Measurements from ENCODE around the gene TIGD2.
"Not testable (repeated sequence)": the region's sequence is repeated elsewhere in the genome, so short reads cannot be mapped to it uniquely, and the experiment has no call there.

The TIGD2 gene

GRCh38 chr4:89142691-89143669, 31.6 kb downstream of the TIGD2 start:
- no peaks in the 10 kb centered on the region for H3K9me3 ChIP-seq (ENCODE audit: severe bottlenecking)
- no peaks in the 10 kb centered on the region for H3K27me3 ChIP-seq (ENCODE audit: insufficient read depth, poor library complexity, severe bottlenecking)
- H3K4me1 ChIP-seq (ENCODE audit: insufficient read depth, poor library complexity, severe bottlenecking): no peaks in the 10 kb centered on the region
- no peak for TF ChIP-seq CTCF (IDR thresholded peaks at IDR 0.05; ENCODE audit: poor library complexity, severe bottlenecking)
- no peaks in the 10 kb centered on the region for H3K36me3 ChIP-seq (ENCODE audit: low read depth)
- DNase-seq (ENCODE audit: low spot score): no peak
- ATAC-seq (ENCODE audit: low read depth): no peak
- no peak overlapping the region for H3K27ac ChIP-seq (ENCODE audit: poor library complexity, severe bottlenecking)
- H3K4me3 ChIP-seq (ENCODE audit: severe bottlenecking): no peak overlapping the region

- not testable (repeated sequence) for H3K36me3 ChIP-seq (ENCODE audit: low read depth); H3K27ac ChIP-seq (ENCODE audit: poor library complexity, severe bottlenecking); ATAC-seq (ENCODE audit: low read depth); H3K4me3 ChIP-seq (ENCODE audit: severe bottlenecking); H3K4me1 ChIP-seq (ENCODE audit: insufficient read depth, poor library complexity, severe bottlenecking); H3K27me3 ChIP-seq (ENCODE audit: insufficient read depth, poor library complexity, severe bottlenecking); H3K9me3 ChIP-seq (ENCODE audit: severe bottlenecking); DNase-seq (ENCODE audit: low spot score)
Observed at GRCh38 chr4:89144652-89145051, 33.3 kb downstream of the TIGD2 start.

- Histone ChIP-seq H3K27ac (ENCODE audit: poor library complexity, severe bottlenecking) (no peak overlapping the region), H3K9me3 (ENCODE audit: severe bottlenecking) (no peaks in the 10 kb centered on the region), H3K4me1 (ENCODE audit: insufficient read depth, poor library complexity, severe bottlenecking) (no peaks in the 10 kb centered on the region), H3K27me3 (ENCODE audit: insufficient read depth, poor library complexity, severe bottlenecking) (no peaks in the 10 kb centered on the region), H3K4me3 (ENCODE audit: severe bottlenecking) (no peak overlapping the region), H3K36me3 (ENCODE audit: low read depth) (no peaks in the 10 kb centered on the region)
- DNase-seq (ENCODE audit: low spot score): no peak
- no peak for ATAC-seq (ENCODE audit: low read depth)
- TF ChIP-seq CTCF (IDR thresholded peaks at IDR 0.05; ENCODE audit: poor library complexity, severe bottlenecking): no peak
Observed at GRCh38 chr4:89146196-89146595, 34.9 kb downstream of the TIGD2 start.

GRCh38 chr4:89152972-89153371, 41.6 kb downstream of the TIGD2 start:
- DNase-seq (ENCODE audit: low spot score): no peak
- H3K4me3 ChIP-seq (ENCODE audit: severe bottlenecking): no peak overlapping the region
- H3K36me3 ChIP-seq (ENCODE audit: low read depth): no peaks in the 10 kb centered on the region

More at GRCh38 chr4:89152972-89153371, 41.6 kb downstream of the TIGD2 start:
- Histone ChIP-seq H3K27ac (ENCODE audit: poor library complexity, severe bottlenecking) (no peak overlapping the region), H3K9me3 (ENCODE audit: severe bottlenecking) (no peaks in the 10 kb centered on the region), H3K27me3 (ENCODE audit: insufficient read depth, poor library complexity, severe bottlenecking) (no peaks in the 10 kb centered on the region), H3K4me1 (ENCODE audit: insufficient read depth, poor library complexity, severe bottlenecking) (no peaks in the 10 kb centered on the region)
- ATAC-seq (ENCODE audit: low read depth): no peak
- no peak for TF ChIP-seq CTCF (IDR thresholded peaks at IDR 0.05; ENCODE audit: poor library complexity, severe bottlenecking)
